Fibroblast of peridontal ligament (primary cell): ENCODE data around the gene SUPT6H.

Experiments used
- DNase-seq: peaks from one replicate; pipeline ENCODE4 v3.0.0-alpha.2; 2010; ENCODE audit errors: extremely low read depth

Gene SUPT6H

DNA sequence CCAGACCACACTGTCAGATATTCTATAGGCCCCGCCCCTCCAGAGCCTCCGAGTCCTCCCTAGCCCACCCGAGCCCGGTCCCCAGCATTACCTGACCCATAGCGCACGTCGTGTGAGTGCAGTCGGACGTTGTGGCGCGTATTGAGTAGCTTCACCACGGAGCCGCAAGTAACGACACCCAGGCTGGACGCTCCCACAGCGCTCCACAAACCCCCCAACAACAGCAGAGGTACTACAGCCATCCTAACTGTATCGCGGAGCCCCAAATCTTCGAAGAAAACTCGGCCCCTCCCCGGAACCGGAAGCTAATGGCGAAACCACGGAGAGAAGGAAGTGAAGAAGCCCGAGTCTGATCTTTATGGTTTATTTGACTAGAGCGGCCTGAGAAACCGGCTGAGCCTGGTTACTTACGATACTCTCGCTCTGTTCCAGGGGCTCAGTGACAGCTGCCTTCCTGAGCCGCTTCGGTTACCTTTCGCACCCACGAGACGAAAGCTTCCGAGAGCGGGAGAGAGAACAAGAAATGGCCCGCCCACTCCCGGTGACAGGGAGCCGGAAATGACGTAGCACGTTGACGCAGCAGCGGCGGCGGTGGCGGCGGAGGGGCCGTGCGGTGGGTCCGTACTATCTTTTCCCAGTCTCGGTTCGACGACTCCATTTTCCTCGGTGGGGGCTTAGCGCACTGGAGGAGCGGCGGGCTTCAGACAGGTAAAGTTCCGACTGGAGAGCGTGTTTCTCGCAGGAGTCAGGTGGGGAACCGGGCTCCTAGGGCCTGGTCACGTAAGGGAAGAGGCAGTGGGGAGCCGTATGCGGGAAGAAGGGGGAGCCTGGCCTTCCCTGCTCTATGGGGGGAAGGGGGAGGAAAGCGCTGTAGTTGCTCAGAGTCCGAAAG lies at the start of gene SUPT6H, which contains the start of gene SDF2:
Gene SUPT6H, plus strand, starts transcription at position 571 of the 892 bp plus-strand sequence. CDS start 11,197 bp downstream, outside the sequence.
Gene SDF2, minus strand, starts transcription at position 272 of the 892 bp plus-strand sequence. Its CDS starts 30 bp downstream, at position 242.
- DNase-seq = peak; percentile 85

DNA sequence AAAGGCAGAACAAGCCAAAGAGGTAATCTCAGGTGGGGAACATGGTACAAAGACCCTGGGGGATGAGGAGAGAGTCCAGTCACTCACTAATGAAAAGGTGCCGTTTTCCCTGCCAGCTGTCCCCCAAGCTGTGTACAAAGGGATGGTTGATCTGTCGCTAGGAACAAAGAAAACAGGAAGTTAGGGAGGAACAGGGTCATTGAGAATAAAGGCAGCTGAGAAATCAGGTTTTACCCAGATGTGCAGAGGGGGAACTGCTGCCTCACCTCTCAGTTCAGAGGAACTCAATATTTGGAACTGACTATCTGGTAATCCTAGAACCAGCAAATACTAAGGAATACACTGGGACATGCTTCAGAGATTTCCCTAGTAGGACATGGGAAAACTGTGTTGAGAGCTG lies 49.5 kb upstream of the SUPT6H start:
- no peak for DNase-seq

GRCh38 chr17:28612936-28613872 lies 48.8 kb upstream of the SUPT6H start:
- DNase-seq = peak; percentile 40

DNA sequence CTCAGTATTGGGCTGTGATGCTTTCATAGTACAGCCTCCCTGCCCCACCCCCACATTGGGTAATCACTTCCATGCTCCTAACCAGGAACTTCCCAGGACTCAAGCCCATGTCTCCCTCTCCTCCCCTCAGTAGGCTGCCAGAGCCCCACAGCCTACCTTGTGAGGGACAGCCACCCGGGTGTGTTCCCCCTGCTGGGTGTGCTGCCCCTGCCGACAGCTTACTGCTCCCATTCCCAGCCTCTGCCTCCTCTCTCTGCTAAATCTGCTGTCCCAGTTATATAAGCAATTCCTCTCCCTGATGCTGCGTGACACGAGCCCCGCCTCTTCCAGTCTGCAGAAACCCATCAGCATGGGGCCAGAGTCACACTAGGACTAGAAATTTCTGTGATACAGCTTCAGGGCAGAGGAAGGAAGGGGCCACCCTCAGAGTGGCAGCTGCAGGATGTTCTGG lies 48.0 kb upstream of the SUPT6H start, which contains the start of gene RSKR:
Gene RSKR, minus strand, starts transcription at position 255 of the 451 bp plus-strand sequence. Its CDS starts 24 bp downstream, at position 231.
- no peak for DNase-seq

DNA sequence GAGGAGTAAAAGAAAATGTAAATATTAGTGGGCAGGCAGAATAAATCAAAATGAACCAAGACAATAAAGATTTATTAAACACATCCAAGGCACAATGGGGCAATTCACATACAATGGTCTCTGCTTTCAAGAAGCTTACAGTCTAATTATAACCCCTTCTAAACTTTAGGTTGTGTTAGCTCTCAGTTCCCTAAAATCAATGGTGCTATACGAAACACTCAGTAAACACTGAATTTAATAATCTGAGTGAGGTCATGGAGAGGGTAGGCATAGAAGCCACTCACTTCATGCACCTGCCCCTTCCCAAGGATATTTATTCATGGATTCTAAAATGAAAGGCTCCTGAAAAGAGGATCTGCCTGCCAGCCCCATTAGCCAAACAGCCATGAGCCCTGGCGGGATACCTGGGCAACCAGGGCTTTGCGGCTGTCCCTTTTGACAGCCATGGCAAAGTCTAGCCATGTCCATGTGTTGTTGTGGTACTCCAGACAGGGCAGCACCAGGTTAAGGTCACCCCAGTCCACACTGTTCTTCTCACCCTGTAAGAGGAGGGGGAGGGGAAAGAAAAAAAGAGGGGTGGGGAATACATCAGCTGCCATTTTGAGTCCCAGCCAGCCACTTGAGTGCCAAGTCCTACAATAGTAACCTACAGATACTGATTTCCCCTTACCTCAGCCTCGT lies 46.6 kb upstream of the SUPT6H start:
- DNase-seq = no peak

GRCh38 chr17:28616281-28616680 lies 45.7 kb upstream of the SUPT6H start:
- no peak for DNase-seq

DNA sequence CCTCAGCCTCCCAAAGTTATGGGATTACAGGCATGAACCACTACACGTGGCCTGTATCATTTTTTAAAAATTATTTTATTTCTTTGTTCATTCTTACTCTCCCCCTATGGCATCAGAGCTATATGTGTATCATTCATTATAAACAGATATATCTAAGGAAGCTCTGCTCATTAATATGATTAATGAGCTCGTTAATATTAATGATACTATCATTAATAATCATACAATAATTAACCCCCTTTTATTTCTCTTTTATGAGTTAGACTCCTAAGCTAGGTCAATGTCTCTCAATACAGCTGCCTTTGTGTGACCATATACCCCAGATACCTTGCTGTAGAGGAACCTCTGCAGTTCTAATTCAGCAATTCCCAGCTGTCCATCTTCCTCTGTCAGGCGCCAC lies 43.5 kb upstream of the SUPT6H start:
- DNase-seq = no peak

- no peak for DNase-seq
Measured at GRCh38 chr17:28620010-28620409, 42.0 kb upstream of the SUPT6H start.

DNA sequence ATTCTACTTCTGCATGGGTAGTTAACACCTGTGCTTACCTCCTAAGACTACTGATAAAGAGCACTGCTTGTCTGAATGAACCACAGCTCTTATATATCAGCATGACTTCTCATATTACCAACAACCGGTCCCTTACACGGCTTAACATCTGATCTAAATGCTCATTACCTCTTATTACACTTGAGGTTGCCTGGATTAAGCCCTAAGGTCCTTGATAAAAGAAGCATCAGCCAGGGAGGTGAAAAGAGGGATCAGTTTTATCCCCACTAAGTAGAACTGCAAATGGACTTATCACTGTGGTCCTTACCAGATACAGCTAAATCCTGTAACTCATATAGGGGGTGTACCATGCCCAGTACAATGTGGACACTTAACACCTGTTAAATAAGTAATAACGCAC lies 39.8 kb upstream of the SUPT6H start:
- DNase-seq = no peak

GRCh38 chr17:28623696-28624095 lies 38.3 kb upstream of the SUPT6H start:
- no peak for DNase-seq

DNA sequence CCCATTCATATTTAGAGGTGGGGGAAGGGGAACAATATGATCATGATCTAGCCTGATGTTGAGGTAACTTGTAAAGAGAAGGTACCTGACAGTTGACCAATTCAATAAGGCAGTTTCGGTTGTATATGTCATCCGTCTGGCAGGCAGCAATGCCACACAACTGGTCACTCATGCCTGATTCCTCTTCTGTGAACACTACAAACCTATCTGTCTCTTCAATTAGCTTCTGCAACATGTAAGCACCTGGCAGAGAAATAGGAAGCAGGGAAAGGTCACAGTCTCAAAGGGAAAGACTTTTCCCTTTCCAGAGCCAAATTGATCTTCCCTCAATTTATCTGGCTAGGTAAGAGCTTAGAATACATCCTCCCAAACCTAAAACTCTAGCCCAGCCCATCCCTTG lies 37.9 kb upstream of the SUPT6H start:
- DNase-seq = no peak

- no peak for DNase-seq
Measured at GRCh38 chr17:28626818-28627217, 35.2 kb upstream of the SUPT6H start.

- no peak for DNase-seq
Measured at GRCh38 chr17:28634206-28634865, 27.7 kb upstream of the SUPT6H start.

DNA sequence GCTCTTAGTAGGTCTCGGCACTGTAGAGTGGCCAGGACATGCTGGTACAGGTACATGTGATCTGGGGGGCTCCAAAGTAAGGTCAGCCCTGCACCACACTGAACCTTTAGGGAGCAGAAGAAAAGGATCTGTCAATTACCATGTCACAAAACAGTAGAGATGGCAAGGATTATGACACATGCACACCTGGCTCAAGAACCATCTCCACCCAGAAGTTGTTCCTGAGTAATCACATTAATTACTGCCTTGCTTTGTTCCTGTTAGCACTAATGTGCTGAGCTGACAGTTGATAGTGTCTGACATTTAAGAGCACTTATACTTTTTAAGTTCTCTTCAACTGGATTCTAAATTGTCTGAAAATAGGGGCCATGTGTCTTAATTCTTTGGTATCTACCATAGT lies 26.5 kb upstream of the SUPT6H start:
- DNase-seq = no peak

- DNase-seq = no peak
Measured at GRCh38 chr17:28641579-28641978, 20.4 kb upstream of the SUPT6H start.

DNA sequence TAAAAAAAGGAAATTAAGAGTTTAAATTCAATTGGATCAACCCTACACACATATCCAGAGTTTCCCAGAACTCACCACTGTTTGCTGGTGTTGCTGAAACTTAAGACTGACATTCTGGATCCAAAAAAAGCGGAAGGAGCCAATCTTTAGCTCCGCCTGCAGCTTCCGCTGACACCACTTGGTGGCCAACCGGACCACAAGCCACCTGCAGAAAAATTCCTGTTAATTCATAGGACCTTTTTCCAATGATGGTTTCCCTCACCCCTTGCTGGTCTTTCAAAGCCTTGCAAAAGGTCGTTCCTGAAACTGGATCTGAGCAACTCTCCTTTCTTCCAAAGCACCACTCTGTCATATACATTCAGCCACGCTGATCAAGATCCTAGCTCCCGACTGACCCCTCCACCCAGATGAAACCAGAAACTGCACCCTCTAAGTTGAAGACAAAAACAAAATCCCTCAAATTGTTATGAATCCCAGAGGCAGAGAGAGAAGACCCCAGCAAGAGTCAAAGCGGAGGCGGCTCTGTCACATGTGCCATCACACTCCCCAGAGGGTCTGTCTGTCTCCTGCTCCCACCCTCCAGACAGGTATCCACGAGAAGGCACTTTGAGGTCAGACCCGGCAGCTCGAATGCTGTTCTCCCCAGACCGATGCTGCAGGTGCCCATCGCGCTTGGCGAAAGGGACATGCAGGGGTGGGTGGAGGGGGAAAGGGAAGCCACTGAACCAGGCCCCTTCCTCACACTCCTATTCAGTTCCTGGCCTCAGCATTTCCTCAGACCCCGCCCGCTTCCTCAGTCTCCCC lies 17.8 kb upstream of the SUPT6H start:
- peak; percentile 61 for DNase-seq

DNA sequence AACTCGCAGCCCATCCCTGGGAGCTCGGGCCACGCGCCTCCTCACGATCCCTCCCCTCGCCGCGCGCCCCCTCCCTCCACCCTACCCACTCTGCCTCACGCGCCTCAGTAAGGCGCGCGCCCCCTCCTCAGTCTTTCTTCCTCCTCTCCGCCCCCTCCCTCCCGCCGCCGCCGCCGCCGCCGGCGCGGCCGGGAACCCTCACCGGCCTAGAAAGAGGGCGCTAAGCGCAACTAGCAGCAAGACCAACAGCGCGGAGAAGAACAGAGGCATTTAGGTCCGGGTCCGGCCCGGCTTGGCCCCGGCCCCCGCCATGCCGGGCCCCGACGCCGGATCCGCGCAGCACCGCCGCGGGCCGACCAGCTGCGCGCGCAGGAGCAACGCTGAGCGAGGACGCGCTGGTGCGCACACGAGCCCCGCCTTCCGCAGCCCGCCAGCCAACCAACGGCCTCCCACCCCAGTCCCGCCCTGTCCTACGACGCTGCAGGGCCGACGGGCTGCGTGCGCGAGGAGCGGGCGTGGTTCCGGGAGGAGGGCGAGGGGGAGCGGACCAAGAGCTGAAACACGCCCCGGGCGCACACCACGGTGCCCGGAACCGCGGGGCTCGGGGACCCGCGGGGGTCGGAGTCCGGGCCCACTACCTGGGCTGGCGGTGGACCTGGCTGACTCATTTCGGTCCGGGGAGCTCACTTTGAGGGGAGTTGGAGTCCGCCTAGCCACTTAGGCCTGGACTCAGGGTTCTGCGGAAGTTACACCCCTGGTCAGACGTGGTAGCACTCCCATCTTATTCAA lies 17.0 kb upstream of the SUPT6H start, which contains the start of gene BLTP2:
Gene BLTP2, minus strand, starts transcription at position 372 of the 789 bp plus-strand sequence. Its CDS starts 102 bp downstream, at position 270.
- peak; percentile 89 for DNase-seq

DNA sequence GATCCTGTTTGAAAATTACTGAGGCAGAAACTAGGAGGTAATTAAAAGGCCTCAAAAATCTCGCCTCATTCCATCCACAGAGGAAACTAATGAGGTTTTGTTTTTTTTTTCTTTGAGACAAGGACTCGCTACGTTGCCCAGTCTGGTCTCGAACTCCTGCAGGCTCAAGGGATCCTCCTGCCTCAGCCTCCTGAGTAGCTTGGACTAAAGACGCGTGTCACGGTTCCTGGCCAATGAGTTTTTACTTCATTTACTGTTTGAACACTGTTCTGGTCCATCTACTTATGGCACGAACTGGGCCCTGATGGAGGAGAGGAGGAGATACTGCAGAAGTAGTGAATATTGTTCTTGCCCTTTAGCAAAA lies 16.4 kb upstream of the SUPT6H start:
- no peak for DNase-seq

DNA sequence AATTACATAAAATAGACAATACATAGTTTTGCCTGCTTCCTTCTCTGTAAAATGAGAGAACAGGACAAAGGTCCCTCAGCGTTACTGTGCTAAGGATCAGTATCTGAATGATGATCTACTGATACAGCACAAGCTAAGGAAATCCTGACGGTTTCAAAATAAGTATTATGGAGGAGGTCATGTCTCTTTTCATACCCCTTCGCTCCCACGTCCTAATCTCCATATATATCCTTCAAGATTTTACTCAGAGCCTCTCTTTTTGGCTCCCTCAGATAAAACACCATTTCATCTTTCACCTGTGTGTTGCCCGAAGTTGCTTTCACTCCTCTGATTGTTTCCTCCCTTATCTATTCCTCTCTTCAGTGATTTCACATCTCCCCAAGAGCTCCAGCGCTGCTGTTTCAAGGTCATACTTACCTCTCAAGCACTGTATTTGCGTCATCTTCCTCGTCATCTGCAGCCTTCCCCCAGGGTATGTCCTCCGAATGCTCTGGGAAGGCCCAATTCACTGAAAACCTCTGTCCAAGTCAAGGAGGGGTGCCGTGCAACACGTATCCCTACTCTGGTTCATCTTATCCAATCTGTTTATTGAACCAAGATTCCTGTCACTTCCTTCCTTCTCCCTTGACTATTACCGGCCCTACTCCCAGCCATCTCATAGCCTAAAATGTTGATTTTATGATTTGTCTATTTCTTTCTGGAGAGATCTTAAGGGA lies 15.8 kb upstream of the SUPT6H start:
- DNase-seq = peak; percentile 25
